NCI-H1930 (cell line): ENCODE measurements around the gene TMLHE.
A peak's percentile ranks its signal among the peaks of the same experiment; 100 is the strongest.
"Not testable (repeated sequence)": the region's sequence is repeated elsewhere in the genome, so short reads cannot be mapped to it uniquely, and the experiment has no call there.

Source experiments
- DNase-seq, 2 experiments: peaks; one replicate each; lab custom pipeline; 2025; lab: John Stamatoyannopoulos, UW

TMLHE gene, protein sequence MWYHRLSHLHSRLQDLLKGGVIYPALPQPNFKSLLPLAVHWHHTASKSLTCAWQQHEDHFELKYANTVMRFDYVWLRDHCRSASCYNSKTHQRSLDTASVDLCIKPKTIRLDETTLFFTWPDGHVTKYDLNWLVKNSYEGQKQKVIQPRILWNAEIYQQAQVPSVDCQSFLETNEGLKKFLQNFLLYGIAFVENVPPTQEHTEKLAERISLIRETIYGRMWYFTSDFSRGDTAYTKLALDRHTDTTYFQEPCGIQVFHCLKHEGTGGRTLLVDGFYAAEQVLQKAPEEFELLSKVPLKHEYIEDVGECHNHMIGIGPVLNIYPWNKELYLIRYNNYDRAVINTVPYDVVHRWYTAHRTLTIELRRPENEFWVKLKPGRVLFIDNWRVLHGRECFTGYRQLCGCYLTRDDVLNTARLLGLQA

DNA sequence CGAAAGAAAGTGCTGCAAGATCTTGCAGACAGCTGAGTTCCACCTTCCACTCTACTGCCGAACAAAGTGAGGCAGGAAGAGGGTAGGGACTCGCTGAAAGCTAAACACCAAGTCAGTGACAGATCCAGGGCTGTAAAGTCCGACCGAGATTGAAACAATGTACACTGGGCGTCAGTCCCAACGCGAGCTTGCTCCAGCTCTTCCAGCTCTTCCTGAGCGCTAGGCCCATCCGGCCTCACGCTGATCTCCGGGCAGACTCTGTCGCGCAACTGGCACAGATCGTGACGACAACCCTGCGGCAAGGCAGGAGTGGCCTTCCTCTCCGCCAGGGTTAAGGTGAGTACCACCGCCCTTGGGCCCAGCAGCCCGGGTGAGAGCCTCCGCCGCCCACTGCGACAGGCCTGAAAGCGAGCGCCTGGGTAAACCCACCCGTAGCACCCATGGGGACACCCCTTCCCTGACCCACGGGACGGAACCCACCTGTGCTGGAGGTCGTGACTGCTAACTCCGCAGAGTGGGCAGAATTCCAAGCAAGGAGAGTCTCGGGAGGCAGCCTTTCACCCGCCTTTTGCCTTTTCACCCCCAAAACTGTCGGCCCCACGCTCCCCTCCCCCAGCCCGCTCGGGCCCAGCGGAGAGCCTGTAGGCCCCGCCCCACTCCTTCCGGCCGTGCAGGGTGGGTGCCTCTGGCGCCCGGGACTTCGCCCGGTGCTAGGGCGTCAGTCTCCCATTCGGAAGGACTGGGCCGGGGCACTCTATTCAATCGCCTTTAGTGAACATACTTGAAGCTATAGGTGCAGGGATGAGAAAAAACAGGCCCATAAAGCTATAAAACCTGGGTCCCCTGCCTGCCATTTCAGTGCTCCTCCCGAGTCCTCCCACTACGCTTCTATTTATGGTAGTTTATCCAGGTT is at the start of gene TMLHE, which contains the start of gene SPRY3:
TMLHE (minus strand) TSS at position 641 of the 913 bp plus-strand sequence. CDS start 67,676 bp downstream, outside the sequence.
SPRY3 (plus strand) TSS at position 275 of the 913 bp plus-strand sequence.
- DNase-seq = peak; percentile 19 to 38

DNA sequence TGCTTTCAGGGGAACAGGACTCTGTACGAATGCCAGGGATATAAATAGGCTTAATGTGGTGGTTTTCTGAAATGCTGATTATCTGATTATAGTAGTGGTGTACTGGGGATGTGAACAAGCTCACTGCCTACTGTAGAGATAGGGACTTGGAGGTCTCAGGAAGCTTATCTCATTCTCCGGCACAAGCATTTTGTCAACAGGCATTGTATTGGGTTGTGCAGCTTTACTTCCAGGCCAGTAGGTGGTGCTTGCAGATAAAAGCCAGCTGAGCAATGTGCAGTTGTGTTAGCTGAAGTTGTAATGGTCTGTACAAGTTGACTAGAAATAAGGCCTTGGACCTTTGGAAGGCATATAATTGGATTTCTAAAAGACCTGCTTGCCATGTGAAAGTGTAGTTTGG is 49.5 kb upstream of the TMLHE start:
- DNase-seq = no peak

DNA sequence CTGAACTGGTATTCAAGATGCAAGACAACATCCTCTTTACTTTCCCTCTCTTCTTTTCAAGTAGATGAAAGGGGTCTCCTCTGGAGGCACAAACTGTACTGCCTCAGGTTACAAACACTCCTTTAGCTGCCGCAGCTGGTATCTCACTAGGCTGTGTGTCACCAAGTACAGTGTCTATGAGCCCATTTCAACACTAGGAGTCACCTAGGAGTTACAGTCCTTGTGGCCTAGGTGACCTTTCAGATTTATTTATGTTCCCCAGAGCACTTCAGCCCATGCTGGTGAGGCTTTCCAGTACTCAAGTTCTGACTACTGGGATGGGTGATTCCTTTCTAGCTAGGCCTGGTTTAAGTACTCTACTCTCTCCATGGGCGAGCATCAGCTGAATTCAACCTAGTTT is 32.4 kb upstream of the TMLHE start:
- DNase-seq = no peak

DNA sequence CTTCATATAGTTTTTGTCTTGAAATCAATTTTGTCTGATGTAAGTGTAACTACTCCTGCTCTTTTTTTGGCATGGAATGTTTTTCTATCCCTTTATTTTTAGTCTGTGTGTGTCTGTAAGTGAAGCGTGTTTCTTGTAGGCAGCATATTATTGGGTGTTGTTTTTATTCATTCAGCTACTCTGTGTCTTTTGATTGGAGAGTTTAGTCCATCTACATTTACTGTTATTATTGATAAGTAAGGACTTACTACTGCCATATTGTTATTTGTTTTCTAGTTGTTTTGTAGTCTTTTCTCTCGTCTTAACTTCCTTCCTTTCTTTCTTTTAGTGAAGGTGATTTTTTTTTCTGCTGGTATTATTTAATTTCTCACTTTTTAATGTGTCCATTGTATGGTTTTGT is 30.5 kb upstream of the TMLHE start:
- no peak for DNase-seq

DNA sequence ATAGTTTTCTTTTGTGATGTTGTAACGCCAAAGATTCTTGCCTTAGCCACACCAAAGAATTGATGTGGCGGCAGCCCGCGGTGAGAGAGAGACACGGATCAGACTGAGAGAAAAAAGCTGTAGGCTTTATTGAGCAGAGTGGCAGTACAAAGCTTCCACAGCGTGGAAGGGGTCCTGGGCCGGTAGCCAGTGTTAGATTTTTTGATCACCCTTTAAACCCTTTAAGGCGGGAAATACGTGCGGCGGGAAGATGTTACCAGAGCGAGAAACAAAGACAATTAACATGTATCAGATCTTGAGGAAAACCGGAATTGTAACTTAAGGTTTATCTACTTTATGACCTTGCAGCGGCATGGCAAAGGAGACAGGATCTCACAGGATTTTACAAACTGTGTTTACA is 28.6 kb upstream of the TMLHE start:
- DNase-seq = not testable (repeated sequence)

DNA sequence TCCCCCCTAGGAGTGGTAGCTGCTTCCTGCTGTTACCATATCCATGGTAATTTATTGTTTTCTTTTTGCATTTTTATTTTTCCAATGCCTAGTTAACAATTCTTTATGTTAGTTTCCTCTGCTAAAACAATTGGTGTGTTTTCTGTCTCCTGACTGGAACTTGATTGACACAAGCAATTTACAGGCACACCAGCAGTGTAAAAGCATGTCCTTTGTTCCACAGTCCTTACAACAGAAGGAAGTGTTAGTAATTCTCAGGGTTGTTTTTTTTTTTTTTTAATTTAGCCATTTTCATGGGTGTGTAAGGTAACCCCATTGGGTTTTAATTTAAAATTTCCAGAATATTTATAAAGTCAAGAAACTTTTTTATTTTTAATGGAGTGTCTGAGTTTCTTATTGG is 25.0 kb upstream of the TMLHE start:
- DNase-seq = no peak

DNA sequence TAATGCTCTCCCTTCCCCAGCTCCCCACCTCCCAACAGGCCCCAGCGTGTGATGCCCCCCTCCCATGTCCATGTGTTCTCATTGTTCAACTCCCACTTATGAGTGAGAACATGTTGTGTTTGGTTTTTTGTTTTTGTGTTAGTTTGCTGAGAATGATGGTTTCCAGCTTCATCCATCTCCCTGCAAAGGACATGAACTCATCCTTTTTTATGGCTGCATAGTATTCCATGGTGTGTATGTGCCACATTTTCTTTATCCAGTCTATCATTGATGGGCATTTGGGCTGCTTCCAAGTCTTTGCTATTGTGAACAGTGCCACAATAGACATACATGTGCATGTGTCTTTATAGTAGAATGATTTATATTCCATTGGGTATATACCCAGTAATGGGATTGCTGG is 22.3 kb upstream of the TMLHE start:
- not testable (repeated sequence) for DNase-seq

DNA sequence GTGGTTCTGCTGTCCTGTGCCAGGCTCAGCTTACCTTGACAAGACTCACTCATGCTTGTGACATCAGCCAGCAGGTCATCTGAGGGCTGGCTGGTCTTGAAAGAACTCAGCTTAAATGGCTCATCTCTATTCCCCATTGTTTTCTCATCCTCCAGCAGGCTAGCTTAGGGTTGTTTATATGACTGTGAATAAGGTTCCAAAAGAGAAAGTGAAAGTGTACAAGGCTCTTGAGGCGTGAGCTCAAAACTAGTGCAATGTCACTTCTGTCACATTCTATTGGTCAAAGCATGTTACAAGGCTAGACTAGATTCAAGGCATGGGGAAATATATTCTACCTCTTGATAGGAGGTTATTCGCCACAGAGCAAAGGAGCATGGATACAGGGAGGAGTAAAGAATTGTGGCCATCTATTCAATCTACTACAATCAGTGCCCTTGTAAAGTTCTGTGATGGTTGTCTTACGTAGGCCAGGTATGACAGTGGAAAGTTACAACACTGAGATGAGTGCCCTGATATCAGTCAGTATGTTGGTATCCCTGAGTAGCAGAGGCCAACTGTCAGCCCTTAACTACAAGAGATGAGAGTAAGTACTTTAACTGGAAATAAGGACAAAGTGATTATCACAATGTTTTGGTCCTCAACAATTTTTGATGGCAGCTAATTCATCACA is 19.8 kb upstream of the TMLHE start:
- DNase-seq = no peak

DNA sequence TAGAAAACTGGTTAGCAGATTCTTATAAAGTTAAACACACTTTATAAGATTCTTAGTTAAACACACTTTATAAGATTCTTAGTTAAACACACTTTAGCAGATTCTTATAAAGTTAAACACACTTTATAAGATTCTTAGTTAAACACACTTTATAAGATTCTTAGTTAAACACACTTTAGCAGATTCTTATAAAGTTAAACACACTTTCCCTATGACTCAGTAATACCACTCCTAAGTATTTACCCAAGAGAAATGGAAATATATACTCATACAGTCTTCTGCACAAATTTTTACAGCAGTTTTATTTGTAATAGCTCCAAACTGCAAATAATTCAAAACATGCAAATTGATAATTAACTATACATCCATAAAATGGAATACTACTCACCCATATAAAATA is 7.4 kb upstream of the TMLHE start:
- not testable (repeated sequence) for DNase-seq

DNA sequence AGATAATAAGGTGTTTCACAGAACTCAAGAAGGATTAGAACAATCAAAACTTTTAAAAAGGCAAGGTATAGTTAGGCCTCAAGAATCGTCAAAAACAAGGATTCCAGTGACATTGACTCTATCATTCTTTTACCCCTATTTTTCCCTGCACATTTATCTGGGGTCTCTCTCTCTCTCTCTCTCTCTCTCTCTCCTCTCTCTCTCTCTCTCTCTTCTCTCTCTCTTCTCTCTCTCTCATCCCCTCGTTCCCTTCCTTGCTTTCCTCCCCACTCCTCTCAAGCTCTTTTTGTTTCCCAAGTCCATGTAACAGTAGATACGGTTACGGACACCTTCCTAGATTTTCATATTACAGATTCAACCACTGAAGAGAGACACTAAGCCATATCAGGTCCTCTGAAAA is 3.2 kb upstream of the TMLHE start:
- DNase-seq = no peak

DNA sequence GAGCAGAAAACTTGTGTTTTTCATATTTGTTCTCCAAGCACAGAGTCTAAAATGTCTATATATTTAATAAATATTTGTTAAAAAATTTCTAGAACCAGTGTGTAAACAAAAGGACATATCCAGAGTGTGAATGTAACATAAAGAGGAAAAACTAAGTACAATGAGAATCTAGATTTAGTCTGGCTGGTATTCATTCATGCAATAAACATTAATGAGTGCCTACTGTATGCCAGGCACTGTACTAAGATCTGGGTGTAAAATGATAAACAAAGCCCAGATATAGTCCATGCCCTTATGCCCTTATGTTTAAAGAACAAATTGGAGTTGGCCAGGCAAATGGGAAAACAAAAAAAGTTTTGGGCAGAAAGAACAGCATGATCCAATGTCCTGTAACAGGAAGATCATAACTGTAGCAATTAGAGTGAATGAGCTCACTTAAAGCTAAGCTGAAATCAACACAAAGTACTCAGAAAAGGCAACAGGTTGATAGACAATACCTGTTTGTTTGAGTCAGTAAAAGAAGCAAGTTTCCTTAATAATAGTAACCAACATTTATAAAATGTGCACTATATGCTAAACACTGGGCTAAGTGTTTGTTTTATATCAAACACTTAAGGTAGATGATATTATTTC is 1.3 kb upstream of the TMLHE start:
- no peak for DNase-seq

DNA sequence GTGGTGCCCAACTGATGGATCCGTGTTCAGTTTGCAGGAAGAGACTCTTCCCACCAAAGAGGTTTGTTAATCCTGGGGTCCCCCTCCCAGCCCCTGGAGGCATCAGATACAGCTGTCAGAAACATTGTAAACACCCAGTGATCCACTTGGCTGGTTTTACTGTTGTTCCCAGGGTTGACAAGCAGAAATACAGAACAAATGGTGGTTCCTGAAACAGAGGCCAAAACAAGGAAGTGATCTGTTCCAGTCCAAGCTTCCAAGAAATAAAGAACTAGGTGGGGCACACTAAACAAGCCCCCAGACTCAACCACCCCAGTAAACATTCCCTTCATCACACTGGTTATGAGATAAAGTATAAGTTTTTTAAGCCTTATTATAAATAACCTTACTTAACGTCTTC is 1.4 kb downstream of the TMLHE start:
- no peak for DNase-seq

DNA sequence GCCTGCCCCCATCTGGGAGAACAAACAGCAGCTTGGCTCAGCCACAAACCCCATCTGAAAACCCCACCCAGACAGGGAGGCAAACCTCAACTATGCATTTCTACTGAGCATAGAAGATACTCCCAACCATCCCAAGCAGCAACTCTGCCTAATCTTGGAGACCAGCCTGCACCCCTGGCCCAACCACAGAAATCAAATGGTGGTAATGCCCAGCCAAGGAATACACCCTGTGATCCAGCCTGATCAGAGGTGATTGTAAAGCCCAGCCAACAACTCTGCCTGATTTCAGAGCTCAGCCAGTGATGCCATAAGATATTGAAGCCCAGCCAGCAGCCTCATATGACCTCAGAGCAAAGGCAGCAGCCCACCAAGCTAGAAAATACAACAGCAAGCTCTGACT is 19.8 kb downstream of the TMLHE start:
- DNase-seq = no peak

DNA sequence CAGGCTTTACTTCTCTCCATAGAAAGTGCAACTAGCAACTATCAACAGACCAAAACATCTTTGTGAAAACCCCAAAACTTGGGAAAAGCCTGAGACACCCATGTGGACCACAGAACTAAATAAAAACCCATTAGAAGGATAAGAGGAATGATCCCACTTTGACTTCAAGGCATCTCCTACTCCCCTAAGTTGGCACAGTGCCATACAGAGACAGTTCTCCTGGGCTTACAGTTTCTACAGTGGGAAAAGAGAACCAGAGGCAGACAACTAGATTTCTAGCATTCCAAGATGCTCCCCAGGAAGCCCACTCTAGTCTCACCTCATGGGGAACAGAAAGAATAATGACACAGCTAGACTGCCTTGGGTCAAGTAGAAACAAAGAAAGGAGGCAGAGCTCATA is 20.4 kb downstream of the TMLHE start:
- DNase-seq = no peak

DNA sequence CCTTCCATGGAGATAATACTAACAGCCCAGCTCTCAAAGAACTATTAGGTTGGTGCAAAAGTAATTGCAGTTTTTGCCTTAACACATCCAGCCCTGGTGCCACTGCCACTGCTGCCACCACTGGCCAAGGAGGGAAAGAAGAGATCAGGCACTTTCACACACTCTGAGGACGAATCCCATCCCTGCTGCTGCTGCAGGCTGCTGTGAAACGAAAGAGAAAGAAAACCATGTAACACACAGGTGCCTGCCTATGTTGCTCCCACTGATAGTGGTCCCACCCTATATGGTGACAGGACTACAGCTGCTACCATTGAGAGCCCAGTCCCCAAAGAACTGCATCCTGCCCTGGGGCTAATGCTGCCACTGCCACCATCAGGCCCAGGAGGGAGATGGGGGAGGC is 35.1 kb downstream of the TMLHE start:
- DNase-seq = no peak

DNA sequence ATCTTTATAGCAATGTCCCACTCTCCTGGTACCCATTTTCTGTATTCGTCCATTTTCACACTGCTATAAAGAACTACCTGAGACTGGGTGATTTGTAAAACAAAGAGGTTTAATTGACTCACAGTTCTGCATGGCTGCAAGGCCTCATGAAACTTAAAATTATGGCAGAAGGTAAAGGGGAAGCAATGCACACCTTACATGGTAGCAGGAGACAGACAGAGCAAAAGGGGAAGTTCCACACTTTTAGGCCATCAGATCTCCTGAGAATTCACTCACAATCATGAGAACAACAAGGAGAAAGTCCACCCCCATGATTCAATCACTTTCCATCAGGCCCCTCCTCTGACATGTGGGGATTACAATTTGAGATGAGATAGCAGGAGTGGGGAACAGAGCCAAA is 49.7 kb downstream of the TMLHE start:
- no peak for DNase-seq

DNA sequence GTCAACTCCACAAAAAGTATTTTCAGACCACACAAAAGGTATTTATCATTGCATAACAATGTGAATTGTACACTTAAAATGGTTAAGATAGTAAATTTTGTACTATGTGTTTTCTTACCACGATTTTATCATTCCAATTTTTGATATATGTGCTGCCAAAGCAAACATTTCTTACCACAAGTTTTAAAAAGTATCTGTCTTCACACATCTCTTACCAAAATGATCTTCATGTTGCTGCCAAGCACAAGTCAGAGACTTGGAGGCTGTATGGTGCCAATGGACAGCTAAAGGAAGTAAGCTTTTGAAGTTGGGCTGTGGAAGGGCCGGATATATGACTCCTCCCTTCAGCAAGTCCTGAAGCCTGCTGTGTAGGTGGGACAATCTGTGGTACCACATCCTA is 67.9 kb downstream of the TMLHE start:
- no peak for DNase-seq

DNA sequence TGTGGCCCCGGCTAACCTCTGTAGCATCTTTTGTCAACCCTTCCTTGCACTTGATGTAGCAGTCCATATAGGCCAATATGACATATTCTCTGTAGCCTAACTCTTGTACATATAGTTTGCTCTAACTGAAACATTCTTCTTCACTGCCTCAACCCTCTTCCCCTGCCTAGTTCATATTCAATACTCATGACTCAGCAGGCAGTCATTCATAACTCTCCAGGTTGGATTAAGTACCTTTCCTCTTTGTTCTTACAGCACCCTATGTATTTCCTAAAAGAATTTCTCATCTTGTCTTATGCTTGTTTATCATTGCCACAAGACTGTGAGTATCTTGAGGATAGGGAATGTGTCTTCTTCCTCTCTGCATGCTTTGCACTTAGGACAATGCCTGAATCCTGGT is 76.9 kb downstream of the TMLHE start:
- DNase-seq = no peak

DNA sequence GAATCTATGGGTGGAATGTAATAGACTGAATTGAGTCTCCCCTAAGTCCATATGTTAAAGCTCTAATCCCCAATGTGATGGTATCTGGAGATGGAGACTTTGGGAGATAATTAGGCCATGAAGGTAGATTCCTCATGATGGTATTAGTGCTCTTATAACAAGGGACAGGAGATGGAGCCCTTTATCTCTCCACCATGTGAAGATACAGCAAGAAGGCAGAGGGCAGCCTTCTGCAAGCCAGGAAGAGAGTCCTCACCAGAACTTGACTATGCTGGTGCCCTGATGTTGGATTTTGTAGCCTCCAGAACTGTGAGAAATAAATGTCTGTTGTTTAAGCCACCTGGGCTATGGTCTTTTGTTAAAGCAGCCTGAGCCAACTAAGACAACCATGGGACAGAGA is 78.0 kb downstream of the TMLHE start:
- DNase-seq = no peak

DNA sequence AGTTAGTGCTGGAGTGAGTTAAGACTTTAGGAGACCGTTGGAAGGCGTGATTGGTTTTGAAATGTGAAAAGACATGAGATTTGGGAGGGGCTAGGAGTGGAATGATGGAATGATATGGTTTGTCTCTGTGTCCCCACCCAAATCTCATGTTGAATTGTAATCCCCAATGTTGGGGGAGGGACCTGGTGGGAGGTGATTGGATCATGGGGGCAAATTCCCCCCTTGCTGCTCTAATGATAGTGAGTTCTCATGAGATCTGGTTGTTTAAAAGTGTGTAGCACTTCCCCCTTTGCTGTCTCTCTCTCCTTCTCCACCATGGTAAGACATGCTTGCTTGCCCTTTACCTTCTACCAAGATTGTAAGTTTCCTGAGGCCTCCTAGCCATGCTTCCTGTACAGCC is 85.7 kb downstream of the TMLHE start:
- DNase-seq = not testable (repeated sequence)

DNA sequence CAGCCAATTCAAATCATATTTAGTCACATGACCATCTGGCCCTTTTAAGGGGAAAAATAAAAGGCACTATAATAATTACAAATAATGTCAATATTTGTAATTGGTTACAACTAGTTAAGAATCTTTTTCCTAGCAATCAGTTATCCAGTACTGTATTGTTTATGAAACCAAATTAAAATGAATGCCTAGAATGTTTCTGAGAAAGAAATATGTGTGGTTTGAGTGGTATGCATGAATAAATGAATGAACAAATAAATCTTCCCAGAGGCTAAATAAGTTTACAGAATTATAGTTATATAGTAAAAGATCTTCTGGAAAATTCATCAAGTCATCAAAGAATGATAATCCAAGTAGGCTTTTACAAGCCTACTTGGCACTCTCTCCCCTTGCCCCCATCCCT is 98.5 kb downstream of the TMLHE start:
- no peak for DNase-seq

DNA sequence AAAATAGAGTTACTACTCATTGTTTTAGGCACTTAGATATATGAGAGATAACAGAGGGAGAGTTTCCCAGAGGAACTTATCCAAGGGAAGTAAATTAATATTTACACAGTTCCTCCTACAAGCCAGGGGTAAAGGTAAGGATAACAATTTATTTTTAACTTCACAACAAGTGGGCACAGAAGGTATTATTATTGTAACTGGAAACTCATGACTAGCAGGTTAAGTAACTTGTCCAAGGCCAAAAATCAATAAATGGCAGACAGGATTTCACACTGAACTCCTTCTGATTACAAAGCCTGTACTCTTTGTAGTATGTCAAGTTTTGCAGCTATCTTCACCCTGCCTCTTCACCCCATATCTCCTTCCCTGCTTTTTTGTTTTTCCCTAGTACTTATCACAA is 107.5 kb downstream of the TMLHE start:
- no peak for DNase-seq
